MM.1S (cell line): ENCODE results near the gene LY86.

Experiments
- DNase-seq: peaks from one replicate; pipeline ENCODE4 v3.0.0-alpha.2; 2015
- H2AFZ ChIP-seq: fragments of 300-600 bp; sonication (generic); 2 replicates; pipeline ENCODE4 v1.6.0; 2016; ENCODE audit warnings: antibody characterized with exemption, low read length
- H3F3A ChIP-seq: fragments of 300-600 bp; sonication (generic); 2 replicates; pipeline ENCODE4 v1.6.1; 2016; ENCODE audit warnings: mild to moderate bottlenecking, antibody characterized with exemption, low read length, moderate library complexity, mixed read lengths; ENCODE audit not compliant: insufficient read depth
- H3K27ac ChIP-seq: fragments of 300-600 bp; sonication (generic); 2 replicates; pipeline ENCODE4 v1.5.1; 2016; ENCODE audit warnings: mild to moderate bottlenecking, low read length
- H3K27me3 ChIP-seq: fragments of 300-600 bp; sonication (generic); replicated peaks from 2 replicates; pipeline ENCODE4 v1.6.0; 2016; ENCODE audit warnings: low read length; ENCODE audit not compliant: insufficient read depth
- H3K36me3 ChIP-seq: fragments of 300-600 bp; sonication (generic); replicated peaks from 2 replicates; pipeline ENCODE4 v1.6.1; 2016; ENCODE audit warnings: mild to moderate bottlenecking, low read length, mixed read lengths; ENCODE audit not compliant: insufficient read depth
- H3K4me1 ChIP-seq: fragments of 300-600 bp; sonication (generic); 2 replicates; pipeline ENCODE4 v1.6.1; 2016; ENCODE audit warnings: low read length, mixed read lengths
- H3K4me2 ChIP-seq: fragments of 300-600 bp; sonication (generic); 2 replicates; pipeline ENCODE4 v1.6.0; 2016; ENCODE audit warnings: low read depth, low read length
- H3K4me3 ChIP-seq: fragments of 300-600 bp; sonication (generic); 2 replicates; pipeline ENCODE4 v1.5.1; 2016; ENCODE audit warnings: low read length, mixed read lengths
- H3K79me2 ChIP-seq: fragments of 300-600 bp; sonication (generic); 2 replicates; pipeline ENCODE4 v1.6.1; 2016; ENCODE audit warnings: mixed run types, low read length, mixed read lengths
- H3K9ac ChIP-seq: fragments of 300-600 bp; sonication (generic); 2 replicates; pipeline ENCODE4 v1.6.1; 2016; ENCODE audit warnings: low read length, mixed read lengths
- H3K9me2 ChIP-seq: fragments of 300-600 bp; sonication (generic); replicated peaks from 2 replicates; pipeline ENCODE4 v1.6.1; 2016; ENCODE audit warnings: mild to moderate bottlenecking, low read length, mixed read lengths; ENCODE audit not compliant: insufficient read depth
- H3K9me3 ChIP-seq: fragments of 300-600 bp; sonication (generic); replicated peaks from 2 replicates; pipeline ENCODE4 v1.6.1; 2016; ENCODE audit warnings: mild to moderate bottlenecking, low read length, mixed read lengths; ENCODE audit not compliant: insufficient read depth
- H4K20me1 ChIP-seq: fragments of 300-600 bp; sonication (generic); 2 replicates; pipeline ENCODE4 v1.6.1; 2016; ENCODE audit warnings: mild to moderate bottlenecking, low read length, moderate library complexity, mixed read lengths; ENCODE audit not compliant: insufficient read depth
- CTCF ChIP-seq: fragments of 300-600 bp; sonication (generic); IDR thresholded peaks from 2 replicates; pipeline ENCODE4 v1.5.1; 2016; ENCODE audit warnings: antibody characterized with exemption, low read length, mixed read lengths
- EZH2 ChIP-seq: fragments of 300-600 bp; sonication (generic); optimal IDR thresholded peaks from 2 replicates; pipeline ENCODE3; 2017; ENCODE audit warnings: low read depth, mild to moderate bottlenecking, antibody characterized with exemption, low read length, mixed read lengths
- EZH2phosphoT487 ChIP-seq: fragments of 300-600 bp; sonication (generic); IDR thresholded peaks from 2 replicates; pipeline ENCODE4 v1.6.1; 2018; ENCODE audit warnings: antibody characterized with exemption, low read length

Gene LY86

GRCh38 chr6:6599468-6599873, 11.0 kb downstream of the LY86 start:
- no peak for TF ChIP-seq EZH2phosphoT487
- TF ChIP-seq CTCF = no peak
- TF ChIP-seq EZH2 = no peak
- no peaks in the 10 kb centered on the region for H3K9me3 ChIP-seq
- H2AFZ ChIP-seq = no peak overlapping the region
- no peak for DNase-seq
- no peaks in the 10 kb centered on the region for H3K79me2 ChIP-seq
- H3F3A ChIP-seq = no peaks in the 10 kb centered on the region
- no peaks in the 10 kb centered on the region for H3K9me2 ChIP-seq
- H3K4me1 ChIP-seq = no peaks in the 10 kb centered on the region
- no peaks in the 10 kb centered on the region for H3K36me3 ChIP-seq
- no peaks in the 10 kb centered on the region for H4K20me1 ChIP-seq
- no peaks in the 10 kb centered on the region for H3K27me3 ChIP-seq
- no peak overlapping the region for H3K4me3 ChIP-seq
- no peak overlapping the region for H3K9ac ChIP-seq
- no peak overlapping the region for H3K27ac ChIP-seq
- no peak overlapping the region for H3K4me2 ChIP-seq

- Histone ChIP-seq H4K20me1 (no peaks in the 10 kb centered on the region), H3K9me3 (no peaks in the 10 kb centered on the region), H3F3A (no peaks in the 10 kb centered on the region), H3K4me1 (no peaks in the 10 kb centered on the region), H2AFZ (no peak overlapping the region), H3K36me3 (no peaks in the 10 kb centered on the region), H3K79me2 (no peaks in the 10 kb centered on the region), H3K27ac (no peak overlapping the region), H3K27me3 (no peaks in the 10 kb centered on the region), H3K4me2 (no peak overlapping the region), H3K9me2 (no peaks in the 10 kb centered on the region), H3K9ac (no peak overlapping the region), H3K4me3 (no peak overlapping the region)
- DNase-seq = no peak
- no peak for TF ChIP-seq CTCF
- no peak for TF ChIP-seq EZH2phosphoT487
- TF ChIP-seq EZH2 = no peak
Measured at GRCh38 chr6:6600875-6601274, 12.4 kb downstream of the LY86 start.

GRCh38 chr6:6602262-6602661, 13.7 kb downstream of the LY86 start:
- no peak for TF ChIP-seq CTCF
- no peak for TF ChIP-seq EZH2
- H3K27ac ChIP-seq = no peak overlapping the region
- H3K9me3 ChIP-seq = no peaks in the 10 kb centered on the region
- no peak overlapping the region for H2AFZ ChIP-seq
- no peaks in the 10 kb centered on the region for H3K9me2 ChIP-seq
- DNase-seq = no peak
- no peaks in the 10 kb centered on the region for H3K36me3 ChIP-seq
- H3K9ac ChIP-seq = no peak overlapping the region
- H4K20me1 ChIP-seq = no peaks in the 10 kb centered on the region
- no peaks in the 10 kb centered on the region for H3K4me1 ChIP-seq
- no peaks in the 10 kb centered on the region for H3F3A ChIP-seq
- no peak overlapping the region for H3K4me3 ChIP-seq
- H3K79me2 ChIP-seq = no peaks in the 10 kb centered on the region
- no peaks in the 10 kb centered on the region for H3K27me3 ChIP-seq
- H3K4me2 ChIP-seq = no peak overlapping the region
